ENCODE data around the gene TMEM81.
A peak's percentile ranks its signal among the peaks of the same experiment; 100 is the strongest.

Gene TMEM81

DNA sequence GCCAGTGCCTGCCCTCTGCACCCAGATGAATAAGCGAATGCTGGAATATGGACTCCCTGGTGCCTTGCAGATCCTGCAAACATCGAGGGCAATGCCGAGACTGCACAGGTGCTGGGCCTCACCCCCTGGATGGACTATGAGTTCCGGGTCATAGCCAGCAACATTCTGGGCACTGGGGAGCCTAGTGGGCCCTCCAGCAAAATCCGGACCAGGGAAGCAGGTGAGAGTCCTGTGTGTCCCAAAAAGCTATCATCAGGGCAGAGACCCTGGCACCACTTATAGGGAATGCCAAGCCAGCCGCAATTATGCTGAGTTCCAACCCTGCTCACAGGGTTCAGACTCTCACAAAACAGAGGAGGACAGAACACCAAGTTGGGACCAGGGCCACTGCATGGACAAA is 17.2 kb downstream of the TMEM81 start:
- Histone ChIP-seq H3K9me3 (ENCODE audit: low read length) (no peaks in the 10 kb centered on the region), H3F3A (ENCODE audit: insufficient read depth, low read length) (no peaks in the 10 kb centered on the region), H3K79me2 (ENCODE audit: insufficient read depth, low read length) (no peaks in the 10 kb centered on the region), H4K20me1 (ENCODE audit: insufficient read depth, low read length) (no peaks in the 10 kb centered on the region), H3K9ac (ENCODE audit: low read length) (no peak overlapping the region), H3K36me3 (ENCODE audit: insufficient read depth, low read length) (no peaks in the 10 kb centered on the region), H3K27ac (ENCODE audit: low read depth, low read length, poor library complexity, severe bottlenecking) (no peak overlapping the region), H3K27me3 (ENCODE audit: insufficient read depth, low read length) (peaks cover 4% of the 10 kb centered on the region; the same call in 1 of the 2 replicates), H3K4me3 (ENCODE audit: low read depth, low read length, poor library complexity, severe bottlenecking) (no peak overlapping the region), H3K9me2 (ENCODE audit: low read depth, low read length) (no peaks in the 10 kb centered on the region), H3K4me2 (ENCODE audit: low read length) (no peak overlapping the region), H3K4me1 (ENCODE audit: insufficient read depth, low read length, severe bottlenecking) (no peaks in the 10 kb centered on the region), H2AFZ (ENCODE audit: low read length) (no peak overlapping the region)
- TF ChIP-seq, protein P1, sequence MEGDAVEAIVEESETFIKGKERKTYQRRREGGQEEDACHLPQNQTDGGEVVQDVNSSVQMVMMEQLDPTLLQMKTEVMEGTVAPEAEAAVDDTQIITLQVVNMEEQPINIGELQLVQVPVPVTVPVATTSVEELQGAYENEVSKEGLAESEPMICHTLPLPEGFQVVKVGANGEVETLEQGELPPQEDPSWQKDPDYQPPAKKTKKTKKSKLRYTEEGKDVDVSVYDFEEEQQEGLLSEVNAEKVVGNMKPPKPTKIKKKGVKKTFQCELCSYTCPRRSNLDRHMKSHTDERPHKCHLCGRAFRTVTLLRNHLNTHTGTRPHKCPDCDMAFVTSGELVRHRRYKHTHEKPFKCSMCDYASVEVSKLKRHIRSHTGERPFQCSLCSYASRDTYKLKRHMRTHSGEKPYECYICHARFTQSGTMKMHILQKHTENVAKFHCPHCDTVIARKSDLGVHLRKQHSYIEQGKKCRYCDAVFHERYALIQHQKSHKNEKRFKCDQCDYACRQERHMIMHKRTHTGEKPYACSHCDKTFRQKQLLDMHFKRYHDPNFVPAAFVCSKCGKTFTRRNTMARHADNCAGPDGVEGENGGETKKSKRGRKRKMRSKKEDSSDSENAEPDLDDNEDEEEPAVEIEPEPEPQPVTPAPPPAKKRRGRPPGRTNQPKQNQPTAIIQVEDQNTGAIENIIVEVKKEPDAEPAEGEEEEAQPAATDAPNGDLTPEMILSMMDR (IDR thresholded peaks at IDR 0.05; ENCODE audit: low read length) = no peak
- TF ChIP-seq EZH2 (IDR thresholded peaks at IDR 0.05; ENCODE audit: borderline replicate concordance, low read length) = no peak

DNA sequence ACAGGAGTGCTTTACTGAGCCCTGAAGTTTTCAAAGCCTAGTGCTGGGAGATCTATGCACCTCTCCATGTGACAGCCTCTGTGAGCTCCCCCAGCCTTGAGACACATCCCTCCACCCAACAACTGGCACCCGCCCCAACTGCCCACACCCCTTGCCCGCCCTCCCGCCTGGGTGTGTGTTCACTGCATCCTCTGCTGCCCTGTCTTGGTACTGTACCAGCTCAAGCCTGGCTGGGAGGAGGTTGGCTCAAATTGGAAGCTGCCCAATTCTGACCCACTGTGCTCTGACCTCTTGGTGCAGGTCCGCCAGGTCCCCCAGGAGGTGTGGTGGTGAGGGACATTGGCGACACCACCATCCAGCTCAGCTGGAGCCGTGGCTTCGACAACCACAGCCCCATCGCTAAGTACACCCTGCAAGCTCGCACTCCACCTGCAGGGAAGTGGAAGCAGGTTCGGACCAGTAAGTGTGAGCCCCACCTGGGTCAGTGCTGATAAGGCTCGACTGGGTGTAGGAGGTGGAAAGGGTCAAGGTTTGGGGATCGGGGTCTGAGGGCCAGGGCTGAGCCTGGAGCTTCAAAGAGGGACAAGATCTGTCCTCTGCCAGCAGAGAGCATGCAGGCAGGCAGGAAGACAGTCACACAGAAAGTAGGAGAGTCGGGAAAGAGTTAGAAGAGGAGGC is 18.0 kb downstream of the TMEM81 start:
- Histone ChIP-seq H3K4me2 (ENCODE audit: low read length) (no peak overlapping the region), H3K9ac (ENCODE audit: low read length) (no peak overlapping the region), H3K36me3 (ENCODE audit: insufficient read depth, low read length) (no peaks in the 10 kb centered on the region), H3K27me3 (ENCODE audit: insufficient read depth, low read length) (peaks cover 4% of the 10 kb centered on the region; the same call in 1 of the 2 replicates), H3F3A (ENCODE audit: insufficient read depth, low read length) (no peaks in the 10 kb centered on the region), H3K27ac (ENCODE audit: low read depth, low read length, poor library complexity, severe bottlenecking) (no peak overlapping the region), H2AFZ (ENCODE audit: low read length) (no peak overlapping the region), H3K79me2 (ENCODE audit: insufficient read depth, low read length) (no peaks in the 10 kb centered on the region), H3K9me3 (ENCODE audit: low read length) (no peaks in the 10 kb centered on the region), H3K9me2 (ENCODE audit: low read depth, low read length) (no peaks in the 10 kb centered on the region), H4K20me1 (ENCODE audit: insufficient read depth, low read length) (no peaks in the 10 kb centered on the region), H3K4me3 (ENCODE audit: low read depth, low read length, poor library complexity, severe bottlenecking) (no peak overlapping the region), H3K4me1 (ENCODE audit: insufficient read depth, low read length, severe bottlenecking) (no peaks in the 10 kb centered on the region)
- TF ChIP-seq, protein P1 (IDR thresholded peaks at IDR 0.05; ENCODE audit: low read length) = peak; percentile 34; the same call in 1 of the 2 replicates
- TF ChIP-seq EZH2 (IDR thresholded peaks at IDR 0.05; ENCODE audit: borderline replicate concordance, low read length) = no peak

DNA sequence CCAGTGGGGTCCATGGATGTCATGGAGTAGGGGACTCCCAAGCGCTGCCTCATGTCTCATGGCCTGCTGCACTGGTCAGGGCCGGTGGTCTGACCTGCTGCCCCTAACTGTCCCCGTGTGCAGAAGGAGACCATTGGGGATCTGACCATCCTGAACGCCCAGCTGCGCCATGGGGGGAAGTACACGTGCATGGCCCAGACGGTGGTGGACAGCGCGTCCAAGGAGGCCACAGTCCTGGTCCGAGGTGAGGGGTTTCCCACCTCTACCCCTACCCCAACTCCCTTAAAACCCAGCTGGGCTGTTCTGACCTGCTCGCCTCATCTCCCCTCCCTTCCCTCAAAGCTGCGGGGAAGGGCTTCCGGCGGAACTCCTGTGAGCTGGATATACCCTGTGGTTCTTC is 18.6 kb downstream of the TMEM81 start:
- Histone ChIP-seq H3K4me1 (ENCODE audit: insufficient read depth, low read length, severe bottlenecking) (no peaks in the 10 kb centered on the region), H3K4me2 (ENCODE audit: low read length) (no peak overlapping the region), H3K27ac (ENCODE audit: low read depth, low read length, poor library complexity, severe bottlenecking) (no peak overlapping the region), H3K9ac (ENCODE audit: low read length) (no peak overlapping the region), H4K20me1 (ENCODE audit: insufficient read depth, low read length) (no peaks in the 10 kb centered on the region), H3K9me2 (ENCODE audit: low read depth, low read length) (no peaks in the 10 kb centered on the region), H3K36me3 (ENCODE audit: insufficient read depth, low read length) (no peaks in the 10 kb centered on the region), H3K4me3 (ENCODE audit: low read depth, low read length, poor library complexity, severe bottlenecking) (no peak overlapping the region), H3K27me3 (ENCODE audit: insufficient read depth, low read length) (peaks cover 4% of the 10 kb centered on the region; the same call in 1 of the 2 replicates), H2AFZ (ENCODE audit: low read length) (no peak overlapping the region), H3F3A (ENCODE audit: insufficient read depth, low read length) (no peaks in the 10 kb centered on the region), H3K9me3 (ENCODE audit: low read length) (no peaks in the 10 kb centered on the region), H3K79me2 (ENCODE audit: insufficient read depth, low read length) (no peaks in the 10 kb centered on the region)
- TF ChIP-seq EZH2 (IDR thresholded peaks at IDR 0.05; ENCODE audit: borderline replicate concordance, low read length) = no peak
- TF ChIP-seq, protein P1 (IDR thresholded peaks at IDR 0.05; ENCODE audit: low read length) = no peak

All from OCI-LY1 (cell line).